Measurements from ENCODE around the gene TP73. TPM values are rescaled to one million over a fixed set of nuclear protein-coding genes. Genes with fewer than 3 reads are reported as not detected.

The TP73 gene
- total and polyA plus RNA-seq, 2 experiments from 2014 or later = not detected

GRCh38 chr1:3679799-3680453, 27.6 kb downstream of the TP73 start:
- Histone ChIP-seq H2AFZ (no peak overlapping the region), H3K4me3 (no peak overlapping the region), H3K27ac (no peak overlapping the region), H3F3A (ENCODE audit: insufficient read depth) (no peaks in the 10 kb centered on the region), H4K20me1 (ENCODE audit: insufficient read depth) (no peaks in the 10 kb centered on the region), H3K9me3 (ENCODE audit: low read depth) (no peaks in the 10 kb centered on the region), H3K4me1 (ENCODE audit: insufficient read depth) (no peaks in the 10 kb centered on the region), H3K9me2 (ENCODE audit: insufficient read depth) (no peaks in the 10 kb centered on the region), H3K27me3 (replicated peaks; ENCODE audit: insufficient read depth) (peaks cover 10% of the 10 kb centered on the region), H3K4me2 (ENCODE audit: unreplicated experiment) (no peak overlapping the region), H3K79me2 (ENCODE audit: insufficient read depth) (no peaks in the 10 kb centered on the region), H3K36me3 (ENCODE audit: low read depth) (no peaks in the 10 kb centered on the region), H3K9ac (no peak overlapping the region)
- 72 to 82% methylated on average over 9 of the region's 9 CpGs for WGBS, 2 experiments (ENCODE audit: low coverage in 1 of 2, low lambda C conversion rate in 2 of 2, missing lambda C conversion rate in 2 of 2)
- no peak for DNase-seq
- in situ Hi-C loops (cut with MboI) = no loop called here
- TF ChIP-seq EZH2 (IDR thresholded peaks at IDR 0.05; ENCODE audit: insufficient read depth, poor library complexity, severe bottlenecking) = no peak
- TF ChIP-seq EZH2phosphoT487 (IDR thresholded peaks at IDR 0.05; ENCODE audit: insufficient read depth, low read depth) = no peak

- Histone ChIP-seq H2AFZ (no peak overlapping the region), H3K27ac (no peak overlapping the region), H3K9ac (no peak overlapping the region), H3K9me3 (ENCODE audit: low read depth) (no peaks in the 10 kb centered on the region), H3K4me3 (no peak overlapping the region), H3K9me2 (ENCODE audit: insufficient read depth) (no peaks in the 10 kb centered on the region), H4K20me1 (ENCODE audit: insufficient read depth) (no peaks in the 10 kb centered on the region), H3K36me3 (ENCODE audit: low read depth) (no peaks in the 10 kb centered on the region), H3F3A (ENCODE audit: insufficient read depth) (no peaks in the 10 kb centered on the region), H3K27me3 (replicated peaks; ENCODE audit: insufficient read depth) (peaks cover 15% of the 10 kb centered on the region), H3K4me1 (ENCODE audit: insufficient read depth) (no peaks in the 10 kb centered on the region), H3K79me2 (ENCODE audit: insufficient read depth) (no peaks in the 10 kb centered on the region), H3K4me2 (ENCODE audit: unreplicated experiment) (no peak overlapping the region)
- DNase-seq = no peak
- no peak for TF ChIP-seq EZH2 (IDR thresholded peaks at IDR 0.05; ENCODE audit: insufficient read depth, poor library complexity, severe bottlenecking)
- no peak for TF ChIP-seq EZH2phosphoT487 (IDR thresholded peaks at IDR 0.05; ENCODE audit: insufficient read depth, low read depth)
- WGBS, 2 experiments (ENCODE audit: low coverage in 1 of 2, low lambda C conversion rate in 2 of 2, missing lambda C conversion rate in 2 of 2) = 64 to 66% methylated on average over 20 of the region's 20 CpGs
- in situ Hi-C loops (cut with MboI) = no loop called here
These were observed 28.3 kb downstream of the TP73 start for GRCh38 chr1:3680488-3681230.

- Histone ChIP-seq H3K27me3 (replicated peaks; ENCODE audit: insufficient read depth) (peaks cover 15% of the 10 kb centered on the region), H3K4me1 (ENCODE audit: insufficient read depth) (no peaks in the 10 kb centered on the region), H3K9me3 (ENCODE audit: low read depth) (no peaks in the 10 kb centered on the region), H4K20me1 (ENCODE audit: insufficient read depth) (no peaks in the 10 kb centered on the region), H3K36me3 (ENCODE audit: low read depth) (no peaks in the 10 kb centered on the region), H3K9ac (no peak overlapping the region), H3K4me2 (ENCODE audit: unreplicated experiment) (no peak overlapping the region), H2AFZ (no peak overlapping the region), H3K4me3 (no peak overlapping the region), H3K79me2 (ENCODE audit: insufficient read depth) (no peaks in the 10 kb centered on the region), H3K9me2 (ENCODE audit: insufficient read depth) (no peaks in the 10 kb centered on the region), H3F3A (ENCODE audit: insufficient read depth) (no peaks in the 10 kb centered on the region), H3K27ac (no peak overlapping the region)
- TF ChIP-seq EZH2phosphoT487 (IDR thresholded peaks at IDR 0.05; ENCODE audit: insufficient read depth, low read depth) (no peak), EZH2 (IDR thresholded peaks at IDR 0.05; ENCODE audit: insufficient read depth, poor library complexity, severe bottlenecking) (no peak)
- in situ Hi-C loops (cut with MboI) = no loop called here
- DNase-seq = no peak
- 62 to 64% methylated on average over 15 to 19 of the region's 19 CpGs for WGBS, 2 experiments (ENCODE audit: low coverage in 1 of 2, low lambda C conversion rate in 2 of 2, missing lambda C conversion rate in 2 of 2)
These were observed 29.0 kb downstream of the TP73 start for GRCh38 chr1:3681231-3681897.

GRCh38 chr1:3681898-3682806, 29.8 kb downstream of the TP73 start:
- peaks cover 15% of the 10 kb centered on the region for H3K27me3 ChIP-seq (replicated peaks; ENCODE audit: insufficient read depth)
- DNase-seq = no peak
- 74 to 80% methylated on average over 25 of the region's 27 CpGs for WGBS, 2 experiments (ENCODE audit: low coverage in 1 of 2, low lambda C conversion rate in 2 of 2, missing lambda C conversion rate in 2 of 2)
- no peaks in the 10 kb centered on the region for H3K79me2 ChIP-seq (ENCODE audit: insufficient read depth)
- H3K4me1 ChIP-seq (ENCODE audit: insufficient read depth) = no peaks in the 10 kb centered on the region
- H3F3A ChIP-seq (ENCODE audit: insufficient read depth) = no peaks in the 10 kb centered on the region
- no peak for TF ChIP-seq EZH2 (IDR thresholded peaks at IDR 0.05; ENCODE audit: insufficient read depth, poor library complexity, severe bottlenecking)
- no peak for TF ChIP-seq EZH2phosphoT487 (IDR thresholded peaks at IDR 0.05; ENCODE audit: insufficient read depth, low read depth)
- no peak overlapping the region for H3K4me2 ChIP-seq (ENCODE audit: unreplicated experiment)
- no peak overlapping the region for H3K27ac ChIP-seq
- no peaks in the 10 kb centered on the region for H3K9me2 ChIP-seq (ENCODE audit: insufficient read depth)
- in situ Hi-C loops (cut with MboI) = no loop called here
- H3K4me3 ChIP-seq = no peak overlapping the region
- H3K9ac ChIP-seq = no peak overlapping the region
- H4K20me1 ChIP-seq (ENCODE audit: insufficient read depth) = no peaks in the 10 kb centered on the region
- H3K9me3 ChIP-seq (ENCODE audit: low read depth) = no peaks in the 10 kb centered on the region
- H2AFZ ChIP-seq = no peak overlapping the region
- no peaks in the 10 kb centered on the region for H3K36me3 ChIP-seq (ENCODE audit: low read depth)

Measured in GM23248 (cell line).